ENCODE data around the gene KCNMB2. TPM values are rescaled to one million over a fixed set of nuclear protein-coding genes. Genes with fewer than 3 reads are reported as not detected.

KCNMB2 gene
- polyA plus RNA-seq, 2 donors: 0.05 to 0.08 TPM

GRCh38 chr3:178562143-178562946 is 26.1 kb downstream of the KCNMB2 start:
- Histone ChIP-seq H3K27ac (ENCODE audit: low read depth in 2 of 2, low read length in 1 of 2) (no peak overlapping the region), H3K4me3 (ENCODE audit: low read depth in 1 of 2, low read length in 2 of 2) (no peak overlapping the region), H3K36me3 (ENCODE audit: control insufficient read depth in 2 of 2, insufficient read depth in 2 of 2, low read length in 1 of 2) (no peaks in the 10 kb centered on the region), H3K27me3 (ENCODE audit: control insufficient read depth in 1 of 2, insufficient read depth in 2 of 2, low read length in 2 of 2) (no peaks in the 10 kb centered on the region), H3K9me3 (ENCODE audit: control insufficient read depth in 2 of 2, insufficient read depth in 1 of 2, low read depth in 1 of 2, low read length in 1 of 2) (no peaks in the 10 kb centered on the region), H3K4me1 (ENCODE audit: control insufficient read depth in 2 of 2, insufficient read depth in 2 of 2, low read length in 1 of 2) (no peaks in the 10 kb centered on the region)
- WGBS, 2 donors: 82 to 89% methylated on average over 4 of the region's 4 CpGs

- Histone ChIP-seq H3K9me3 (ENCODE audit: control insufficient read depth in 2 of 2, insufficient read depth in 1 of 2, low read depth in 1 of 2, low read length in 1 of 2) (no peaks in the 10 kb centered on the region), H3K27ac (ENCODE audit: low read depth in 2 of 2, low read length in 1 of 2) (no peak overlapping the region), H3K36me3 (ENCODE audit: control insufficient read depth in 2 of 2, insufficient read depth in 2 of 2, low read length in 1 of 2) (no peaks in the 10 kb centered on the region), H3K4me3 (ENCODE audit: low read depth in 1 of 2, low read length in 2 of 2) (no peak overlapping the region), H3K27me3 (ENCODE audit: control insufficient read depth in 1 of 2, insufficient read depth in 2 of 2, low read length in 2 of 2) (no peaks in the 10 kb centered on the region), H3K4me1 (ENCODE audit: control insufficient read depth in 2 of 2, insufficient read depth in 2 of 2, low read length in 1 of 2) (no peaks in the 10 kb centered on the region)
- 49 to 70% methylated on average over 1 of the region's 1 CpG for WGBS, 2 donors
These were observed 26.7 kb downstream of the KCNMB2 start for GRCh38 chr3:178562947-178563232.

DNA sequence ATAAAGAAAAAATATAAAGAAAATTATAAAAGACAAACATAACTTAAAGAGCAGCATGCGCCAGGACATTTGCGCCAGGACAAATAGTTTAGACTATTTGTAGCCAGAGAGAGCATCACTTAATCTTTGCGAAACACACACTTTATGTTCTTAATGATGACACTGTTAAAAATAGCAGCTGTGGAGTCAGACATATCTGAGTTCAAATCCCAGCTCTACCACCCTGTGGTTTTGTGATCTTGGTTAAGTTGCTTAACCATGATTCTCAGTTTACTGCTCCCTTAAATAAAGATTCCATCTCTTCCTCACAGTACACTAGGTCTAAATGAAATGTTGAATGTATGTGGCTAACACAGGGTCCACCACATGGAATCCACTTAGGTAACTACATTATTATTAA is 31.4 kb downstream of the KCNMB2 start:
- 98 to 100% methylated on average over 3 of the region's 3 CpGs for WGBS, 2 donors

DNA sequence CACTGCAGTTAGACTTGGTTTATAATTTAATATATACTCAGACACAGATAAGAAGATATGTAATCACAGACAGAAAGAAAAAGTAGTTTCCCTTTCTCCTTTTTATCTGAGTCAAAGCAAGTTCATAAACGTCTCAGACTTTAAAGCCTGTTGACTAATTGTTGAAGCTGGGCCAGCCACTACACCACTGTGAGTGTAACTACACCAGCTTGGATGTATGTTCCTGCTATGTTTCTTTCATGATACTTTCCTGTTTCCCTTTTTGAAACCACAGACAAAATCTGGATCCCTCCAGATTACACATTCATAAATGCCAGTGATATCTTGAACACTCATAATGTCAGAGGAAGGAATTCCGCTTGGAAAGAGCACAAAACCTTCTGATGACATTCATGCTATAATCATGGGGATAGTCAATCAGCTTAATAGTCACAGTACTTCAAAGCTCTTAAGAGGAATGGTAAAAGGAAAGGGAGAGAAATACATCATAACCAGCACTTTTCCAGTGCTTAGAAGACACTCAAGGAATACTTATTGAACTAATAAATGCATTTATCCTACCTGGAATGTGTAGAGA is 32.0 kb downstream of the KCNMB2 start:
- no peak overlapping the region for H3K27ac ChIP-seq (ENCODE audit: low read depth in 2 of 2, low read length in 1 of 2)
- H3K36me3 ChIP-seq (ENCODE audit: control insufficient read depth in 2 of 2, insufficient read depth in 2 of 2, low read length in 1 of 2): no peaks in the 10 kb centered on the region
- H3K9me3 ChIP-seq (ENCODE audit: control insufficient read depth in 2 of 2, insufficient read depth in 1 of 2, low read depth in 1 of 2, low read length in 1 of 2): no peaks in the 10 kb centered on the region
- H3K27me3 ChIP-seq (ENCODE audit: control insufficient read depth in 1 of 2, insufficient read depth in 2 of 2, low read length in 2 of 2): no peaks in the 10 kb centered on the region
- 46 to 52% methylated on average over 2 of the region's 2 CpGs for WGBS, 2 donors
- no peaks in the 10 kb centered on the region for H3K4me1 ChIP-seq (ENCODE audit: control insufficient read depth in 2 of 2, insufficient read depth in 2 of 2, low read length in 1 of 2)
- H3K4me3 ChIP-seq (ENCODE audit: low read depth in 1 of 2, low read length in 2 of 2): no peak overlapping the region

More for the DNA sequence above, 31.4 kb downstream of the KCNMB2 start:
- Histone ChIP-seq H3K9me3 (ENCODE audit: control insufficient read depth in 2 of 2, insufficient read depth in 1 of 2, low read depth in 1 of 2, low read length in 1 of 2) (no peaks in the 10 kb centered on the region), H3K27me3 (ENCODE audit: control insufficient read depth in 1 of 2, insufficient read depth in 2 of 2, low read length in 2 of 2) (no peaks in the 10 kb centered on the region), H3K36me3 (ENCODE audit: control insufficient read depth in 2 of 2, insufficient read depth in 2 of 2, low read length in 1 of 2) (no peaks in the 10 kb centered on the region), H3K4me3 (ENCODE audit: low read depth in 1 of 2, low read length in 2 of 2) (no peak overlapping the region), H3K4me1 (ENCODE audit: control insufficient read depth in 2 of 2, insufficient read depth in 2 of 2, low read length in 1 of 2) (no peaks in the 10 kb centered on the region), H3K27ac (ENCODE audit: low read depth in 2 of 2, low read length in 1 of 2) (no peak overlapping the region)

- no peaks in the 10 kb centered on the region for H3K9me3 ChIP-seq (ENCODE audit: control insufficient read depth in 2 of 2, insufficient read depth in 1 of 2, low read depth in 1 of 2, low read length in 1 of 2)
- WGBS, 2 donors: 84 to 85% methylated on average over 1 of the region's 1 CpG
- no peaks in the 10 kb centered on the region for H3K27me3 ChIP-seq (ENCODE audit: control insufficient read depth in 1 of 2, insufficient read depth in 2 of 2, low read length in 2 of 2)
These were observed 32.7 kb downstream of the KCNMB2 start for GRCh38 chr3:178568911-178569310.

GRCh38 chr3:178569826-178570225 is 33.6 kb downstream of the KCNMB2 start:
- Histone ChIP-seq H3K4me3 (ENCODE audit: low read depth in 1 of 2, low read length in 2 of 2) (no peak overlapping the region), H3K4me1 (ENCODE audit: control insufficient read depth in 2 of 2, insufficient read depth in 2 of 2, low read length in 1 of 2) (no peaks in the 10 kb centered on the region), H3K9me3 (ENCODE audit: control insufficient read depth in 2 of 2, insufficient read depth in 1 of 2, low read depth in 1 of 2, low read length in 1 of 2) (no peaks in the 10 kb centered on the region), H3K27ac (ENCODE audit: low read depth in 2 of 2, low read length in 1 of 2) (no peak overlapping the region), H3K36me3 (ENCODE audit: control insufficient read depth in 2 of 2, insufficient read depth in 2 of 2, low read length in 1 of 2) (no peaks in the 10 kb centered on the region), H3K27me3 (ENCODE audit: control insufficient read depth in 1 of 2, insufficient read depth in 2 of 2, low read length in 2 of 2) (no peaks in the 10 kb centered on the region)
- WGBS, 2 donors: 45 to 64% methylated on average over 2 of the region's 2 CpGs

More at GRCh38 chr3:178568911-178569310, 32.7 kb downstream of the KCNMB2 start:
- no peak overlapping the region for H3K27ac ChIP-seq (ENCODE audit: low read depth in 2 of 2, low read length in 1 of 2)
- H3K36me3 ChIP-seq (ENCODE audit: control insufficient read depth in 2 of 2, insufficient read depth in 2 of 2, low read length in 1 of 2): no peaks in the 10 kb centered on the region
- no peaks in the 10 kb centered on the region for H3K4me1 ChIP-seq (ENCODE audit: control insufficient read depth in 2 of 2, insufficient read depth in 2 of 2, low read length in 1 of 2)
- H3K4me3 ChIP-seq (ENCODE audit: low read depth in 1 of 2, low read length in 2 of 2): no peak overlapping the region

- WGBS, 2 donors: 37 to 44% methylated on average over 4 of the region's 4 CpGs
- H3K4me1 ChIP-seq (ENCODE audit: control insufficient read depth in 2 of 2, insufficient read depth in 2 of 2, low read length in 1 of 2): no peaks in the 10 kb centered on the region
- no peak overlapping the region for H3K27ac ChIP-seq (ENCODE audit: low read depth in 2 of 2, low read length in 1 of 2)
- H3K27me3 ChIP-seq (ENCODE audit: control insufficient read depth in 1 of 2, insufficient read depth in 2 of 2, low read length in 2 of 2): no peaks in the 10 kb centered on the region
- H3K36me3 ChIP-seq (ENCODE audit: control insufficient read depth in 2 of 2, insufficient read depth in 2 of 2, low read length in 1 of 2): no peaks in the 10 kb centered on the region
- no peak overlapping the region for H3K4me3 ChIP-seq (ENCODE audit: low read depth in 1 of 2, low read length in 2 of 2)
- no peaks in the 10 kb centered on the region for H3K9me3 ChIP-seq (ENCODE audit: control insufficient read depth in 2 of 2, insufficient read depth in 1 of 2, low read depth in 1 of 2, low read length in 1 of 2)
These were observed 47.8 kb downstream of the KCNMB2 start for GRCh38 chr3:178583963-178584575.

DNA sequence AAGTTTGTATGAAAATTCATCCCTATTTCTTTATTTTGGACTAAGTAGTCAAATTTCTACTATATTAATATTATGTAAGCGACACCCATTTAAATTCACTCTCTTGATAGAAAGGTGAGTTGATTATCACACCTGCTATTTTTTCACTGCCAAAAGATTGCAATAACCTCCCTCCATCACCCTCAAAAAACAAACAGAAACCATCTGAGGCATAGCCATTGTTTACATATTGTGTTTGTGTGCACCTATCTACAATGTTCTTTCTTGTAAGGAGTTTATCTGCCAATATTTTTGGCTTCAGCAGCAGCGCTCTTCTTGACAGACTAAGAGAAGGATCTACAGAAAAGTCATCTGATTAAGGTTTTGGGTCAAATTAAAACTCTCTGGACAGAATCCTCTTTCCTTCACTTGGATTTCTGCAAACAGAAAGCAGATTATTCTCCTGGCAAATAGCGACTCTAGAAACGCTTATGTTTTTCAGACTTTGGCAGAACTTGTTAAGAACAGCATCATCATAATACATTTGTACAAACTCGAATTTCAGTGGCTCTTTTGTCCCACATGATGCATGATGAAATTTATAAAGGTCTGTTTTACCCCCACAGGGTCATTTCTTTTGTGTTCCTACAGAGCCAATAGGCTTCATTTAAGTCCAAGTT is 48.6 kb downstream of the KCNMB2 start:
- Histone ChIP-seq H3K27me3 (ENCODE audit: control insufficient read depth in 1 of 2, insufficient read depth in 2 of 2, low read length in 2 of 2) (no peaks in the 10 kb centered on the region), H3K36me3 (ENCODE audit: control insufficient read depth in 2 of 2, insufficient read depth in 2 of 2, low read length in 1 of 2) (no peaks in the 10 kb centered on the region), H3K4me3 (ENCODE audit: low read depth in 1 of 2, low read length in 2 of 2) (no peak overlapping the region), H3K27ac (ENCODE audit: low read depth in 2 of 2, low read length in 1 of 2) (no peak overlapping the region), H3K9me3 (ENCODE audit: control insufficient read depth in 2 of 2, insufficient read depth in 1 of 2, low read depth in 1 of 2, low read length in 1 of 2) (no peaks in the 10 kb centered on the region), H3K4me1 (ENCODE audit: control insufficient read depth in 2 of 2, insufficient read depth in 2 of 2, low read length in 1 of 2) (no peaks in the 10 kb centered on the region)
- WGBS, 2 donors: 39 to 43% methylated on average over 5 of the region's 5 CpGs

GRCh38 chr3:178585454-178585853 is 49.2 kb downstream of the KCNMB2 start:
- Histone ChIP-seq H3K4me3 (ENCODE audit: low read depth in 1 of 2, low read length in 2 of 2) (no peak overlapping the region), H3K9me3 (ENCODE audit: control insufficient read depth in 2 of 2, insufficient read depth in 1 of 2, low read depth in 1 of 2, low read length in 1 of 2) (no peaks in the 10 kb centered on the region), H3K27me3 (ENCODE audit: control insufficient read depth in 1 of 2, insufficient read depth in 2 of 2, low read length in 2 of 2) (no peaks in the 10 kb centered on the region), H3K4me1 (ENCODE audit: control insufficient read depth in 2 of 2, insufficient read depth in 2 of 2, low read length in 1 of 2) (no peaks in the 10 kb centered on the region), H3K36me3 (ENCODE audit: control insufficient read depth in 2 of 2, insufficient read depth in 2 of 2, low read length in 1 of 2) (no peaks in the 10 kb centered on the region), H3K27ac (ENCODE audit: low read depth in 2 of 2, low read length in 1 of 2) (no peak overlapping the region)
- 15 to 29% methylated on average over 1 of the region's 1 CpG for WGBS, 2 donors
